GM19351 (cell line): Measurements from ENCODE around the gene MUC12.
"Not testable (repeated sequence)": the region's sequence is repeated elsewhere in the genome, so short reads cannot be mapped to it uniquely, and the experiment has no call there.

Experiments
- ATAC-seq: cut with Tn5 transposase; IDR thresholded peaks from one replicate; pipeline ENCODE4 v1.9.1; 2021; ENCODE audit warnings: mild to moderate bottlenecking, moderate library complexity; ENCODE audit not compliant: unreplicated experiment

Gene MUC12

GRCh38 chr7:100969066-100969615, at the start of gene MUC12:
Gene MUC12 (plus strand): TSS chr7:100969565. CDS start chr7:100969623, 58 bp downstream.
- ATAC-seq: no peak

GRCh38 chr7:100919779-100920437, 49.5 kb upstream of the MUC12 start:
- not testable (repeated sequence) for ATAC-seq

GRCh38 chr7:100921039-100921438, 48.3 kb upstream of the MUC12 start:
- no peak for ATAC-seq

- ATAC-seq: not testable (repeated sequence)
Measured at GRCh38 chr7:100923616-100924015, 45.7 kb upstream of the MUC12 start.

GRCh38 chr7:100929808-100930174, 39.6 kb upstream of the MUC12 start:
- no peak for ATAC-seq

GRCh38 chr7:100933734-100934133, 35.6 kb upstream of the MUC12 start:
- ATAC-seq: no peak

GRCh38 chr7:100935381-100935780, 34.0 kb upstream of the MUC12 start:
- not testable (repeated sequence) for ATAC-seq

- ATAC-seq: not testable (repeated sequence)
Measured at GRCh38 chr7:100936167-100936566, 33.2 kb upstream of the MUC12 start.

- no peak for ATAC-seq
Measured at GRCh38 chr7:100942045-100942774, 27.2 kb upstream of the MUC12 start.

- ATAC-seq: no peak
Measured at GRCh38 chr7:100943693-100944092, 25.7 kb upstream of the MUC12 start.

- ATAC-seq: no peak
Measured at GRCh38 chr7:100944138-100944537, 25.2 kb upstream of the MUC12 start.

GRCh38 chr7:100946111-100946510, 23.3 kb upstream of the MUC12 start:
- ATAC-seq: no peak

- ATAC-seq: no peak
Measured at GRCh38 chr7:100946766-100947365, 22.5 kb upstream of the MUC12 start.

- no peak for ATAC-seq
Measured at GRCh38 chr7:100947792-100948191, 21.6 kb upstream of the MUC12 start.

- no peak for ATAC-seq
Measured at GRCh38 chr7:100949227-100949932, 20.0 kb upstream of the MUC12 start, which contains the start of gene MUC3A. Gene MUC3A (plus strand): TSS chr7:100949534. CDS start chr7:100949625, 91 bp downstream.

- no peak for ATAC-seq
Measured at GRCh38 chr7:100949933-100950443, 19.4 kb upstream of the MUC12 start.

GRCh38 chr7:100951172-100951571, 18.2 kb upstream of the MUC12 start:
- no peak for ATAC-seq

GRCh38 chr7:100951888-100952560, 17.3 kb upstream of the MUC12 start:
- ATAC-seq: no peak

- ATAC-seq: no peak
Measured at GRCh38 chr7:100952641-100953040, 16.7 kb upstream of the MUC12 start.

GRCh38 chr7:100957832-100958421, 11.4 kb upstream of the MUC12 start:
- ATAC-seq: no peak
